Neural cell (in vitro differentiated cells): ENCODE results near the gene F2R. TPM values are rescaled to one million over a fixed set of nuclear protein-coding genes. Genes with fewer than 3 reads are reported as not detected.

Experiments used
- H2AFZ ChIP-seq: fragments of 200-600, 300-800 bp; sonication (generic), shearing (Covaris generic); 2 replicates; pipeline ENCODE4 v1.6.0; 2014; ENCODE audit warnings: low read depth, mild to moderate bottlenecking, antibody characterized with exemption, low read length, moderate library complexity
- H3F3A ChIP-seq: fragments of 200-600 bp; shearing (Covaris generic); 2 replicates; pipeline ENCODE4 v1.6.1; 2016; ENCODE audit warnings: mild to moderate bottlenecking, moderate library complexity, mixed read lengths, antibody characterized with exemption, low read length; ENCODE audit not compliant: insufficient read depth, poor library complexity, severe bottlenecking
- H3K27ac ChIP-seq: fragments of 200-600, 300-800 bp; sonication (generic), shearing (Covaris generic); 2 replicates; pipeline ENCODE4 v1.5.1; 2014; ENCODE audit warnings: mild to moderate bottlenecking, low read length, moderate library complexity
- H3K27me3 ChIP-seq: fragments of 300-800, 200-600 bp; sonication (generic), shearing (Covaris generic); 2 replicates; pipeline ENCODE4 v1.6.0; 2014; ENCODE audit warnings: mild to moderate bottlenecking, low read depth, low read length, moderate library complexity; ENCODE audit not compliant: insufficient read depth
- H3K36me3 ChIP-seq: fragments of 300-800, 200-600 bp; sonication (generic), shearing (Covaris generic); 2 replicates; pipeline ENCODE4 v1.5.1; 2014; ENCODE audit warnings: mild to moderate bottlenecking, antibody characterized with exemption, low read length, moderate library complexity; ENCODE audit not compliant: insufficient read depth
- H3K4me2 ChIP-seq: fragments of 300-800, 200-600 bp; sonication (generic), shearing (Covaris generic); 2 replicates; pipeline ENCODE4 v1.6.0; 2014; ENCODE audit warnings: mild to moderate bottlenecking, low read length
- H3K4me3 ChIP-seq: fragments of 300-800, 200-600 bp; sonication (generic), shearing (Covaris generic); 2 replicates; pipeline ENCODE4 v1.5.1; 2014; ENCODE audit warnings: mild to moderate bottlenecking, low read length, moderate library complexity
- H3K79me2 ChIP-seq: fragments of 200-600 bp; shearing (Covaris generic); replicated peaks from 2 replicates; pipeline ENCODE4 v1.6.0; 2014; ENCODE audit warnings: mild to moderate bottlenecking, low read length, moderate library complexity; ENCODE audit not compliant: insufficient read depth
- H3K9ac ChIP-seq: fragments of 300-800, 200-600 bp; sonication (generic), shearing (Covaris generic); 2 replicates; pipeline ENCODE4 v1.6.1; 2016; ENCODE audit warnings: mild to moderate bottlenecking, low read length, mixed read lengths
- H3K9me2 ChIP-seq: fragments of 200-600 bp; shearing (Covaris generic); 2 replicates; pipeline ENCODE4 v1.6.1; 2016; ENCODE audit warnings: mild to moderate bottlenecking, low read length, mixed read lengths; ENCODE audit not compliant: insufficient read depth
- H3K9me3 ChIP-seq: fragments of 200-600, 300-800 bp; sonication (generic), shearing (Covaris generic); 2 replicates; pipeline ENCODE4 v1.6.1; 2016; ENCODE audit warnings: mild to moderate bottlenecking, mixed run types, low read length, moderate library complexity, mixed read lengths
- H4K20me1 ChIP-seq: fragments of 200-600 bp; shearing (Covaris generic); 2 replicates; pipeline ENCODE4 v1.6.1; 2016; ENCODE audit warnings: mild to moderate bottlenecking, mixed run types; ENCODE audit not compliant: insufficient read depth
- EP300 ChIP-seq: fragments of 450-650 bp; conservative IDR thresholded peaks from 2 replicates; pipeline ENCODE4 v1.6.1; 2014; ENCODE audit warnings: antibody characterized with exemption, mild to moderate bottlenecking, moderate library complexity; ENCODE audit not compliant: poor library complexity, severe bottlenecking
- EZH2 ChIP-seq: fragments of 200-600, 300-800 bp; shearing (Covaris generic), sonication (generic); IDR thresholded peaks from 2 replicates; pipeline ENCODE4 v1.6.1; 2014; ENCODE audit warnings: antibody characterized with exemption, low read length, borderline replicate concordance, mild to moderate bottlenecking; ENCODE audit not compliant: insufficient read depth, poor library complexity, severe bottlenecking
- MXI1 ChIP-seq: fragments of 450-650 bp; conservative IDR thresholded peaks from 2 replicates; pipeline ENCODE4 v1.6.1; 2014; ENCODE audit warnings: antibody characterized with exemption, mild to moderate bottlenecking; ENCODE audit not compliant: poor library complexity, severe bottlenecking
- POLR2AphosphoS5 ChIP-seq: IDR thresholded peaks from 2 replicates; pipeline ENCODE4 v1.6.1; 2012
- RAD21 ChIP-seq: fragments of 450-650 bp; conservative IDR thresholded peaks from 2 replicates; pipeline ENCODE4 v1.6.1; 2014; ENCODE audit warnings: antibody characterized with exemption, mild to moderate bottlenecking, moderate library complexity
- SMC3 ChIP-seq: fragments of 450-650 bp; conservative IDR thresholded peaks from 2 replicates; pipeline ENCODE4 v1.6.1; 2014; ENCODE audit warnings: antibody characterized with exemption, mild to moderate bottlenecking, moderate library complexity; ENCODE audit not compliant: poor library complexity
- TAF1 ChIP-seq: IDR thresholded peaks from 2 replicates; pipeline ENCODE4 v1.6.1; 2012; ENCODE audit warnings: low read depth
- polyA plus RNA-seq: library from polyadenylated mRNA; depleted of rRNA; stranded (reverse); fragments of >200 nt; gene quantifications from 2 replicates; pipeline ENCODE4 v1.2.3, GENCODE V29; 2014
- TF ChIP-seq, protein P1 (sequence below): fragments of 450-650 bp; IDR thresholded peaks from 2 replicates; pipeline ENCODE4 v1.5.1; 2014; ENCODE audit warnings: antibody characterized with exemption, mild to moderate bottlenecking, moderate library complexity; ENCODE audit not compliant: poor library complexity, severe bottlenecking
- TF ChIP-seq, protein P2 (sequence below): IDR thresholded peaks from 2 replicates; pipeline ENCODE4 v1.6.1; 2012; ENCODE audit warnings: borderline replicate concordance

Gene F2R
- polyA plus RNA-seq, 1 donor from 2014 or later = 35.9 TPM

- H3K27ac ChIP-seq = no peak overlapping the region
- no peaks in the 10 kb centered on the region for H3K9me2 ChIP-seq
- no peak for TF ChIP-seq EP300
- TF ChIP-seq RAD21 = no peak
- TF ChIP-seq SMC3 = no peak
- no peak for TF ChIP-seq MXI1
- no peak for TF ChIP-seq TAF1
- TF ChIP-seq, protein P1, sequence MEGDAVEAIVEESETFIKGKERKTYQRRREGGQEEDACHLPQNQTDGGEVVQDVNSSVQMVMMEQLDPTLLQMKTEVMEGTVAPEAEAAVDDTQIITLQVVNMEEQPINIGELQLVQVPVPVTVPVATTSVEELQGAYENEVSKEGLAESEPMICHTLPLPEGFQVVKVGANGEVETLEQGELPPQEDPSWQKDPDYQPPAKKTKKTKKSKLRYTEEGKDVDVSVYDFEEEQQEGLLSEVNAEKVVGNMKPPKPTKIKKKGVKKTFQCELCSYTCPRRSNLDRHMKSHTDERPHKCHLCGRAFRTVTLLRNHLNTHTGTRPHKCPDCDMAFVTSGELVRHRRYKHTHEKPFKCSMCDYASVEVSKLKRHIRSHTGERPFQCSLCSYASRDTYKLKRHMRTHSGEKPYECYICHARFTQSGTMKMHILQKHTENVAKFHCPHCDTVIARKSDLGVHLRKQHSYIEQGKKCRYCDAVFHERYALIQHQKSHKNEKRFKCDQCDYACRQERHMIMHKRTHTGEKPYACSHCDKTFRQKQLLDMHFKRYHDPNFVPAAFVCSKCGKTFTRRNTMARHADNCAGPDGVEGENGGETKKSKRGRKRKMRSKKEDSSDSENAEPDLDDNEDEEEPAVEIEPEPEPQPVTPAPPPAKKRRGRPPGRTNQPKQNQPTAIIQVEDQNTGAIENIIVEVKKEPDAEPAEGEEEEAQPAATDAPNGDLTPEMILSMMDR = no peak
- TF ChIP-seq POLR2AphosphoS5 = no peak
- TF ChIP-seq, protein P2, sequence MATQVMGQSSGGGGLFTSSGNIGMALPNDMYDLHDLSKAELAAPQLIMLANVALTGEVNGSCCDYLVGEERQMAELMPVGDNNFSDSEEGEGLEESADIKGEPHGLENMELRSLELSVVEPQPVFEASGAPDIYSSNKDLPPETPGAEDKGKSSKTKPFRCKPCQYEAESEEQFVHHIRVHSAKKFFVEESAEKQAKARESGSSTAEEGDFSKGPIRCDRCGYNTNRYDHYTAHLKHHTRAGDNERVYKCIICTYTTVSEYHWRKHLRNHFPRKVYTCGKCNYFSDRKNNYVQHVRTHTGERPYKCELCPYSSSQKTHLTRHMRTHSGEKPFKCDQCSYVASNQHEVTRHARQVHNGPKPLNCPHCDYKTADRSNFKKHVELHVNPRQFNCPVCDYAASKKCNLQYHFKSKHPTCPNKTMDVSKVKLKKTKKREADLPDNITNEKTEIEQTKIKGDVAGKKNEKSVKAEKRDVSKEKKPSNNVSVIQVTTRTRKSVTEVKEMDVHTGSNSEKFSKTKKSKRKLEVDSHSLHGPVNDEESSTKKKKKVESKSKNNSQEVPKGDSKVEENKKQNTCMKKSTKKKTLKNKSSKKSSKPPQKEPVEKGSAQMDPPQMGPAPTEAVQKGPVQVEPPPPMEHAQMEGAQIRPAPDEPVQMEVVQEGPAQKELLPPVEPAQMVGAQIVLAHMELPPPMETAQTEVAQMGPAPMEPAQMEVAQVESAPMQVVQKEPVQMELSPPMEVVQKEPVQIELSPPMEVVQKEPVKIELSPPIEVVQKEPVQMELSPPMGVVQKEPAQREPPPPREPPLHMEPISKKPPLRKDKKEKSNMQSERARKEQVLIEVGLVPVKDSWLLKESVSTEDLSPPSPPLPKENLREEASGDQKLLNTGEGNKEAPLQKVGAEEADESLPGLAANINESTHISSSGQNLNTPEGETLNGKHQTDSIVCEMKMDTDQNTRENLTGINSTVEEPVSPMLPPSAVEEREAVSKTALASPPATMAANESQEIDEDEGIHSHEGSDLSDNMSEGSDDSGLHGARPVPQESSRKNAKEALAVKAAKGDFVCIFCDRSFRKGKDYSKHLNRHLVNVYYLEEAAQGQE = no peak
- TF ChIP-seq EZH2 = no peak
- H3K4me3 ChIP-seq = peak overlapping the region; percentile 99
- peak overlapping the region; percentile 81 for H3K4me2 ChIP-seq
- H3K36me3 ChIP-seq = no peaks in the 10 kb centered on the region
- H3K9me3 ChIP-seq = no peaks in the 10 kb centered on the region
- peaks cover 18% of the 10 kb centered on the region for H3K27me3 ChIP-seq
- H3F3A ChIP-seq = no peaks in the 10 kb centered on the region
- H3K9ac ChIP-seq = peak overlapping the region; percentile 87
- peaks cover 40% of the 10 kb centered on the region for H3K79me2 ChIP-seq
- H2AFZ ChIP-seq = no peak overlapping the region
- H4K20me1 ChIP-seq = no peaks in the 10 kb centered on the region
Measured at GRCh38 chr5:76717222-76718083, 1.5 kb downstream of the F2R start.

DNA sequence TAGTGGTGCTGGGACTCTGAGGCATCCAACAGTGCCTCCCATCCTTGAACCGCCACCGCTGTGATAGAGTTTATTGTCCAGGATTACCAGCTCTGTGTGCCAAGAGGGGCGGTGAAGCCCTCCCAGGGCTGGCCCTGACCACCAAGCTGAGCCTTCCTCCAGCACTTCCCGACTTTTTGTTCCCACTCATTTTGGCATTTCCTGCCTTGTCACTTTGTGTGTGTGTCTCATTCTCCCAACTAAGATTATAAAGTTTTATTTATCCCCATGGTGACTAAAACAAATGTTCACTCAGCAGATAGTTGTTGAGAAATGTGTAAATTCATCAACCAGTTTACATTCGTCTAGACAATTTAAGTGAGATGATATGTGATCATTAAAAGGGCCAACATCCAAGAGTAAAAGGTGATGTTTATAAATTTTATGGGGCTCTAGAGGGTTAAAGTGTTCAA is 2.5 kb downstream of the F2R start:
- H3K9ac ChIP-seq = no peak overlapping the region
- H3K79me2 ChIP-seq = peaks cover 46% of the 10 kb centered on the region
- H3K9me3 ChIP-seq = no peaks in the 10 kb centered on the region
- H3K36me3 ChIP-seq = peaks cover 5% of the 10 kb centered on the region
- H3F3A ChIP-seq = no peaks in the 10 kb centered on the region
- no peak overlapping the region for H3K27ac ChIP-seq
- no peak for TF ChIP-seq TAF1
- TF ChIP-seq POLR2AphosphoS5 = no peak
- TF ChIP-seq SMC3 = no peak
- no peak for TF ChIP-seq EZH2
- TF ChIP-seq, protein P1 = no peak
- TF ChIP-seq RAD21 = no peak
- TF ChIP-seq EP300 = no peak
- TF ChIP-seq MXI1 = no peak
- TF ChIP-seq, protein P2 = no peak
- peaks cover 18% of the 10 kb centered on the region for H3K27me3 ChIP-seq
- H3K4me2 ChIP-seq = peak overlapping the region; percentile 81
- H4K20me1 ChIP-seq = no peaks in the 10 kb centered on the region
- H3K4me3 ChIP-seq = peak overlapping the region; percentile 99
- no peaks in the 10 kb centered on the region for H3K9me2 ChIP-seq
- H2AFZ ChIP-seq = no peak overlapping the region
